OCI-LY1 (cell line): Measurements from ENCODE around the gene CRYBG1.

Experiments
- H2AFZ ChIP-seq: fragments of 200-600 bp; sonication (generic), shearing (Covaris generic); 2 replicates; pipeline ENCODE4 v1.6.0; 2014; ENCODE audit warnings: antibody characterized with exemption, mild to moderate bottlenecking, low read length
- H3F3A ChIP-seq: fragments of 200-600 bp; sonication (generic), shearing (Covaris generic); 2 replicates; pipeline ENCODE4 v1.6.0; 2014; ENCODE audit warnings: mild to moderate bottlenecking, antibody characterized with exemption, low read length, moderate library complexity; ENCODE audit not compliant: insufficient read depth
- H3K27ac ChIP-seq: fragments of 200-600 bp; sonication (generic); 2 replicates; pipeline ENCODE4 v1.5.1; 2014; ENCODE audit warnings: low read length, mixed run types, mild to moderate bottlenecking, low read depth; ENCODE audit not compliant: poor library complexity, severe bottlenecking
- H3K27me3 ChIP-seq: fragments of 200-600 bp; sonication (generic); 2 replicates; pipeline ENCODE4 v1.6.0; 2014; ENCODE audit warnings: antibody characterized with exemption, mild to moderate bottlenecking, low read length, moderate library complexity; ENCODE audit not compliant: insufficient read depth
- H3K36me3 ChIP-seq: fragments of 200-600 bp; sonication (generic); 2 replicates; pipeline ENCODE4 v1.6.1; 2014; ENCODE audit warnings: mild to moderate bottlenecking, antibody characterized with exemption, low read length, moderate library complexity, mixed read lengths; ENCODE audit not compliant: insufficient read depth
- H3K4me1 ChIP-seq: fragments of 200-600 bp; sonication (generic); 2 replicates; pipeline ENCODE4 v1.5.1; 2014; ENCODE audit warnings: mild to moderate bottlenecking, low read length, moderate library complexity; ENCODE audit not compliant: insufficient read depth, severe bottlenecking
- H3K4me2 ChIP-seq: fragments of 200-600 bp; sonication (generic), shearing (Covaris generic); 2 replicates; pipeline ENCODE4 v1.6.1; 2014; ENCODE audit warnings: low read length
- H3K4me3 ChIP-seq: fragments of 200-600 bp; sonication (generic); 2 replicates; pipeline ENCODE4 v1.5.1; 2014; ENCODE audit warnings: low read length, low read depth, mild to moderate bottlenecking, mixed read lengths; ENCODE audit not compliant: poor library complexity, severe bottlenecking
- H3K79me2 ChIP-seq: fragments of 200-600 bp; shearing (Covaris generic); 2 replicates; pipeline ENCODE4 v1.6.1; 2016; ENCODE audit warnings: mixed run types, low read length, mixed read lengths; ENCODE audit not compliant: insufficient read depth
- H3K9ac ChIP-seq: fragments of 200-600 bp; sonication (generic), shearing (Covaris generic); 2 replicates; pipeline ENCODE4 v1.6.1; 2014; ENCODE audit warnings: mild to moderate bottlenecking, low read length, mixed read lengths
- H3K9me2 ChIP-seq: fragments of 200-600 bp; sonication (generic), shearing (Covaris generic); 2 replicates; pipeline ENCODE4 v1.6.1; 2014; ENCODE audit warnings: low read depth, mild to moderate bottlenecking, low read length, mixed read lengths
- H3K9me3 ChIP-seq: fragments of 200-600 bp; shearing (Covaris generic); 2 replicates; pipeline ENCODE4 v1.6.1; 2014; ENCODE audit warnings: low read length, mixed read lengths
- H4K20me1 ChIP-seq: fragments of 200-600 bp; sonication (generic), shearing (Covaris generic); 2 replicates; pipeline ENCODE4 v1.6.0; 2016; ENCODE audit warnings: mild to moderate bottlenecking, low read length; ENCODE audit not compliant: insufficient read depth
- EZH2 ChIP-seq: fragments of 200-600 bp; sonication (generic), shearing (Covaris generic); IDR thresholded peaks from 2 replicates; pipeline ENCODE4 v1.8.0; 2017; ENCODE audit warnings: borderline replicate concordance, mixed run types, mild to moderate bottlenecking, antibody characterized with exemption, low read length, moderate library complexity, mixed read lengths
- TF ChIP-seq, protein P1 (sequence below): fragments of 200-600 bp; sonication (generic), shearing (Covaris generic); IDR thresholded peaks from 2 replicates; pipeline ENCODE4 v1.5.1; 2017; ENCODE audit warnings: mild to moderate bottlenecking, antibody characterized with exemption, low read length, moderate library complexity, mixed read lengths

The CRYBG1 gene

DNA sequence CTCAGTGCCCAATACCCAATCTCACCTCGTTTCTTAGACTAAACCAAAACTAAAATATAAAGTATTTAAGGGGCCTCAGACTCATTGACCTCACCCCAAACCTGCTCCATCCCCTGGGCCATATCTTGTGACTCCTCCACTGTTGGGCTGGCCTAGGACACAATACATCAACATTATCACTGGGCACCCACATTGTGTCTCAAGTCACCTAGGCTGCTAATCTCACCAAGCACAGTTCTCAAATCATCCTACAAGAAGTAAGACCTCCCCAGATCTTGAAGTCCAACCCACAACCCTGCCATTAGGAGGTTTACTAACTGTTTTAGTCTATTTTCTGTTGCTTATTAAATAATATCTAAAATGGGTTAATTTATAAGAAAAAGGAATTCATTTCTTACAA, 96.2 kb downstream of the CRYBG1 start:
- no peaks in the 10 kb centered on the region for H3F3A ChIP-seq
- no peaks in the 10 kb centered on the region for H3K9me2 ChIP-seq
- H3K4me1 ChIP-seq = no peaks in the 10 kb centered on the region
- H3K9me3 ChIP-seq = no peaks in the 10 kb centered on the region
- H3K4me3 ChIP-seq = no peak overlapping the region
- H3K4me2 ChIP-seq = no peak overlapping the region
- TF ChIP-seq, protein P1, sequence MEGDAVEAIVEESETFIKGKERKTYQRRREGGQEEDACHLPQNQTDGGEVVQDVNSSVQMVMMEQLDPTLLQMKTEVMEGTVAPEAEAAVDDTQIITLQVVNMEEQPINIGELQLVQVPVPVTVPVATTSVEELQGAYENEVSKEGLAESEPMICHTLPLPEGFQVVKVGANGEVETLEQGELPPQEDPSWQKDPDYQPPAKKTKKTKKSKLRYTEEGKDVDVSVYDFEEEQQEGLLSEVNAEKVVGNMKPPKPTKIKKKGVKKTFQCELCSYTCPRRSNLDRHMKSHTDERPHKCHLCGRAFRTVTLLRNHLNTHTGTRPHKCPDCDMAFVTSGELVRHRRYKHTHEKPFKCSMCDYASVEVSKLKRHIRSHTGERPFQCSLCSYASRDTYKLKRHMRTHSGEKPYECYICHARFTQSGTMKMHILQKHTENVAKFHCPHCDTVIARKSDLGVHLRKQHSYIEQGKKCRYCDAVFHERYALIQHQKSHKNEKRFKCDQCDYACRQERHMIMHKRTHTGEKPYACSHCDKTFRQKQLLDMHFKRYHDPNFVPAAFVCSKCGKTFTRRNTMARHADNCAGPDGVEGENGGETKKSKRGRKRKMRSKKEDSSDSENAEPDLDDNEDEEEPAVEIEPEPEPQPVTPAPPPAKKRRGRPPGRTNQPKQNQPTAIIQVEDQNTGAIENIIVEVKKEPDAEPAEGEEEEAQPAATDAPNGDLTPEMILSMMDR = no peak
- no peak for TF ChIP-seq EZH2
- H2AFZ ChIP-seq = no peak overlapping the region
- no peaks in the 10 kb centered on the region for H3K79me2 ChIP-seq
- no peaks in the 10 kb centered on the region for H3K27me3 ChIP-seq
- H3K9ac ChIP-seq = no peak overlapping the region
- no peaks in the 10 kb centered on the region for H4K20me1 ChIP-seq
- H3K27ac ChIP-seq = no peak overlapping the region
- no peaks in the 10 kb centered on the region for H3K36me3 ChIP-seq

DNA sequence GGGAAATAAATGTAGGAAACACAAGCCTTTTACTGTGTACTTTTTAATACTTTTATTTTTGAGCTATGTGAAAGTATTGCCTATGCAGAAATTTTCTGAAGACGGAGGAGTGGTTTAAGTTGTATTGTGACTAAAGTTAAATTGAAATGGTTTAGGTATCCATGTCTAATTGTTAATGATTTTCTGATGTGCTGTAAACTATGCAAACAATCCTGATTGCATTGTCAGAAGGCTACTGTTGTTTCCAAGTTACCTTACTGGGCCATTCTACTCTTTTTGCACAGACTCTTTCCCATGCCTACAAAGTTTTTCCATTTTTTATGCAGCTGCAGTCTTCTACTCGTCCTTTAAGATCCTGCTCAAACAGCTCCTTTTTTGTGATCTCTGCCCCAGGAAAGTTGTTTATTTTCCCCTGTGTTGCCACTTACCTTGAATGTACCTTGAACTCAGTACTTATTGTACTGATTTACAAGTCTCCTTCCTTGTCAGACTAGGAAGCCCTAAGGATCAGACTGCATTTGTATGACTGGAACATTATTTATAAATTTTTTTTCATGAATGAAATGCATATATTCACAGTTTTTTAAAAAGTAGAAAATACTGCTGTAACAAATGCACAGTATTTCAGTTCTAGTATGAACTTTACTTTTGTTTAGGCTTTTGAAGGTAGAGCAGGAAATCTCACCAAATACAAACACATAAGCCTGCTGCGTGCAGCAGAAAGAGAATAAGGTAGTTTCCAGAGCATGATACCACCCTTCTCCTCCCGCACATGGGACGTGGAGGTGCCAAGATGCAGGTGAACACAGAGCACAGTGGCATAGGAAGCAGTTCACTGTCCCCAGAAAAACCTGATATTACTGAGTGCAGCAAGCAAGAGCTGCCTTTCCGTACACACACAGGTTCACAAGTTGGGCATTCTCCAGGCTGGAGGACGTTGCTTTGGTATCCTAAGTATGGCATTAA, 97.8 kb downstream of the CRYBG1 start:
- H3K9me3 ChIP-seq = no peaks in the 10 kb centered on the region
- no peak overlapping the region for H3K27ac ChIP-seq
- H3F3A ChIP-seq = no peaks in the 10 kb centered on the region
- no peaks in the 10 kb centered on the region for H4K20me1 ChIP-seq
- H3K79me2 ChIP-seq = no peaks in the 10 kb centered on the region
- no peak overlapping the region for H3K9ac ChIP-seq
- H3K4me1 ChIP-seq = no peaks in the 10 kb centered on the region
- H3K27me3 ChIP-seq = no peaks in the 10 kb centered on the region
- H3K36me3 ChIP-seq = no peaks in the 10 kb centered on the region
- H3K4me3 ChIP-seq = no peak overlapping the region
- no peak overlapping the region for H2AFZ ChIP-seq
- no peak for TF ChIP-seq EZH2
- H3K9me2 ChIP-seq = no peaks in the 10 kb centered on the region
- H3K4me2 ChIP-seq = no peak overlapping the region

- H3K79me2 ChIP-seq = no peaks in the 10 kb centered on the region
- no peak overlapping the region for H3K4me3 ChIP-seq
- H2AFZ ChIP-seq = no peak overlapping the region
- H3K9ac ChIP-seq = no peak overlapping the region
- no peak overlapping the region for H3K4me2 ChIP-seq
- H3K27me3 ChIP-seq = no peaks in the 10 kb centered on the region
- H3K9me3 ChIP-seq = no peaks in the 10 kb centered on the region
- no peaks in the 10 kb centered on the region for H3K36me3 ChIP-seq
- H3K9me2 ChIP-seq = no peaks in the 10 kb centered on the region
- TF ChIP-seq EZH2 = no peak
- TF ChIP-seq, protein P1 = no peak
- no peaks in the 10 kb centered on the region for H3F3A ChIP-seq
- H3K4me1 ChIP-seq = no peaks in the 10 kb centered on the region
- H3K27ac ChIP-seq = no peak overlapping the region
- no peaks in the 10 kb centered on the region for H4K20me1 ChIP-seq
Measured at GRCh38 chr6:106460481-106460880, 100.0 kb downstream of the CRYBG1 start.
